Measurements from ENCODE around the gene PPP2R2C. TPM values are rescaled to one million over a fixed set of nuclear protein-coding genes. Genes with fewer than 3 reads are reported as not detected.

The PPP2R2C gene
- polyA plus RNA-seq, 1 donor from 2014 or later: 34.4 TPM

DNA sequence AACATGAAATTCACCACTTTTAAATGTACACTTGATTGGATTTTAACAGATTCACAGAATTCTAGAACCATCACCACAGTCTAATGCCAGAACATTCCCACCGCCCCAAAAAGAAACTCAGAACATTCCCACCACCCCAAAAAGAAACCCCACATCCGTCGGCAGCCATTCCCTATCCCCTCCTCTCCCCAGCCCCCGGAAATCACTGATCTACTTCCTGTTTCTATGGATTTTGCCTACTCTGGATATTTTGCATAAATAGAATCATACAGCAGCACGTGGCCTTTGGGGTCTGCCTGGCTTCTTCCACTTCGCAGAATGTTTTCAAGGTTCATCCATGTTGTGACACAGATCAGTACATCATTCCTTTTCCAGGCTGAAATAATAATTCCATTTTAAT is 79.3 kb downstream of the PPP2R2C start:
- H3K9ac ChIP-seq (ENCODE audit: low read length): peak overlapping the region; percentile 14
- H3K9me2 ChIP-seq (ENCODE audit: insufficient read depth, low read length): no peaks in the 10 kb centered on the region
- no peak overlapping the region for H3K4me2 ChIP-seq (ENCODE audit: low read length)
- H2AFZ ChIP-seq (ENCODE audit: low read depth, low read length): no peak overlapping the region
- H3F3A ChIP-seq (ENCODE audit: insufficient read depth, low read length, poor library complexity, severe bottlenecking): peaks cover 6% of the 10 kb centered on the region
- H3K79me2 ChIP-seq (replicated peaks; ENCODE audit: insufficient read depth, low read length): no peaks in the 10 kb centered on the region
- no peaks in the 10 kb centered on the region for H3K27me3 ChIP-seq (ENCODE audit: insufficient read depth, low read depth, low read length)
- peak overlapping the region; percentile 29 for H3K27ac ChIP-seq (ENCODE audit: low read length)
- H4K20me1 ChIP-seq (ENCODE audit: insufficient read depth): no peaks in the 10 kb centered on the region
- H3K36me3 ChIP-seq (ENCODE audit: insufficient read depth, low read length): no peaks in the 10 kb centered on the region
- no peak for TF ChIP-seq RAD21 (conservative IDR thresholded peaks at IDR 0.05)
- no peak for TF ChIP-seq EP300 (conservative IDR thresholded peaks at IDR 0.05; ENCODE audit: poor library complexity, severe bottlenecking)
- no peak for TF ChIP-seq EZH2 (IDR thresholded peaks at IDR 0.05; ENCODE audit: borderline replicate concordance, insufficient read depth, low read length, poor library complexity, severe bottlenecking)
- no peak for TF ChIP-seq REST (IDR thresholded peaks at IDR 0.05; ENCODE audit: borderline replicate concordance)
- no peak for TF ChIP-seq MXI1 (conservative IDR thresholded peaks at IDR 0.05; ENCODE audit: poor library complexity, severe bottlenecking)
- TF ChIP-seq POLR2AphosphoS5 (IDR thresholded peaks at IDR 0.05): no peak
- TF ChIP-seq, protein P1, sequence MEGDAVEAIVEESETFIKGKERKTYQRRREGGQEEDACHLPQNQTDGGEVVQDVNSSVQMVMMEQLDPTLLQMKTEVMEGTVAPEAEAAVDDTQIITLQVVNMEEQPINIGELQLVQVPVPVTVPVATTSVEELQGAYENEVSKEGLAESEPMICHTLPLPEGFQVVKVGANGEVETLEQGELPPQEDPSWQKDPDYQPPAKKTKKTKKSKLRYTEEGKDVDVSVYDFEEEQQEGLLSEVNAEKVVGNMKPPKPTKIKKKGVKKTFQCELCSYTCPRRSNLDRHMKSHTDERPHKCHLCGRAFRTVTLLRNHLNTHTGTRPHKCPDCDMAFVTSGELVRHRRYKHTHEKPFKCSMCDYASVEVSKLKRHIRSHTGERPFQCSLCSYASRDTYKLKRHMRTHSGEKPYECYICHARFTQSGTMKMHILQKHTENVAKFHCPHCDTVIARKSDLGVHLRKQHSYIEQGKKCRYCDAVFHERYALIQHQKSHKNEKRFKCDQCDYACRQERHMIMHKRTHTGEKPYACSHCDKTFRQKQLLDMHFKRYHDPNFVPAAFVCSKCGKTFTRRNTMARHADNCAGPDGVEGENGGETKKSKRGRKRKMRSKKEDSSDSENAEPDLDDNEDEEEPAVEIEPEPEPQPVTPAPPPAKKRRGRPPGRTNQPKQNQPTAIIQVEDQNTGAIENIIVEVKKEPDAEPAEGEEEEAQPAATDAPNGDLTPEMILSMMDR (IDR thresholded peaks at IDR 0.05; ENCODE audit: poor library complexity, severe bottlenecking): no peak
- TF ChIP-seq TAF1 (IDR thresholded peaks at IDR 0.05; ENCODE audit: low read depth): no peak
- no peak for TF ChIP-seq SMC3 (conservative IDR thresholded peaks at IDR 0.05; ENCODE audit: poor library complexity)
- H3K4me3 ChIP-seq (ENCODE audit: low read length): no peak overlapping the region
- no peaks in the 10 kb centered on the region for H3K9me3 ChIP-seq (ENCODE audit: low read length)

- Histone ChIP-seq H3K9me3 (ENCODE audit: low read length) (no peaks in the 10 kb centered on the region), H3K79me2 (replicated peaks; ENCODE audit: insufficient read depth, low read length) (no peaks in the 10 kb centered on the region), H3K9ac (ENCODE audit: low read length) (no peak overlapping the region), H3K4me3 (ENCODE audit: low read length) (no peak overlapping the region), H2AFZ (ENCODE audit: low read depth, low read length) (no peak overlapping the region), H3K27me3 (ENCODE audit: insufficient read depth, low read depth, low read length) (no peaks in the 10 kb centered on the region), H3K9me2 (ENCODE audit: insufficient read depth, low read length) (no peaks in the 10 kb centered on the region), H3K4me2 (ENCODE audit: low read length) (no peak overlapping the region), H3K36me3 (ENCODE audit: insufficient read depth, low read length) (no peaks in the 10 kb centered on the region), H4K20me1 (ENCODE audit: insufficient read depth) (no peaks in the 10 kb centered on the region), H3K27ac (ENCODE audit: low read length) (no peak overlapping the region), H3F3A (ENCODE audit: insufficient read depth, low read length, poor library complexity, severe bottlenecking) (peaks cover 6% of the 10 kb centered on the region)
- TF ChIP-seq, protein P1 (IDR thresholded peaks at IDR 0.05; ENCODE audit: poor library complexity, severe bottlenecking): no peak
- TF ChIP-seq SMC3 (conservative IDR thresholded peaks at IDR 0.05; ENCODE audit: poor library complexity) (no peak), RAD21 (conservative IDR thresholded peaks at IDR 0.05) (no peak), TAF1 (IDR thresholded peaks at IDR 0.05; ENCODE audit: low read depth) (no peak), REST (IDR thresholded peaks at IDR 0.05; ENCODE audit: borderline replicate concordance) (no peak)
Observed at GRCh38 chr4:6392407-6392806, 80.0 kb downstream of the PPP2R2C start.
